KMS-11 (cell line): ENCODE measurements around the gene TAF10.

Source experiments
- H2AFZ ChIP-seq: fragments of 200-600 bp; sonication (generic); 2 replicates; pipeline ENCODE4 v1.6.1; 2016; ENCODE audit warnings: antibody characterized with exemption, mixed run types, low read depth
- H3K27ac ChIP-seq: fragments of 200-600 bp; sonication (generic); 2 replicates; pipeline ENCODE4 v1.6.1; 2016; ENCODE audit warnings: mild to moderate bottlenecking, mixed run types
- H3K27me3 ChIP-seq: fragments of 200-600 bp; sonication (generic); 2 replicates; pipeline ENCODE4 v1.6.1; 2017; ENCODE audit warnings: mild to moderate bottlenecking, low read depth, mixed run types, moderate library complexity; ENCODE audit not compliant: insufficient read depth
- H3K36me3 ChIP-seq: fragments of 200-600 bp; sonication (generic); 2 replicates; pipeline ENCODE4 v1.6.1; 2017; ENCODE audit warnings: mild to moderate bottlenecking, mixed run types; ENCODE audit not compliant: insufficient read depth
- H3K4me1 ChIP-seq: fragments of 200-600 bp; sonication (generic); 2 replicates; pipeline ENCODE4 v1.6.1; 2016; ENCODE audit warnings: mild to moderate bottlenecking, low read depth, mixed run types; ENCODE audit not compliant: poor library complexity, severe bottlenecking
- H3K4me2 ChIP-seq: fragments of 200-600 bp; sonication (generic); 2 replicates; pipeline ENCODE4 v1.7.0; 2016; ENCODE audit warnings: mild to moderate bottlenecking, mixed run types
- H3K4me3 ChIP-seq: fragments of 200-600 bp; sonication (generic); IDR thresholded peaks from 2 replicates; pipeline ENCODE4 v1.6.1; 2017; ENCODE audit warnings: low read depth, low read length, mixed read lengths; ENCODE audit not compliant: insufficient read depth
- H3K79me2 ChIP-seq: fragments of 200-600 bp; sonication (generic); 2 replicates; pipeline ENCODE4 v1.6.1; 2016; ENCODE audit warnings: low read depth, mixed run types; ENCODE audit not compliant: insufficient read depth
- H3K9ac ChIP-seq: fragments of 200-600 bp; sonication (generic); 2 replicates; pipeline ENCODE4 v1.6.1; 2016; ENCODE audit warnings: mild to moderate bottlenecking, mixed run types
- H4K20me1 ChIP-seq: fragments of 200-600 bp; sonication (generic); 2 replicates; pipeline ENCODE4 v1.6.1; 2016; ENCODE audit warnings: mild to moderate bottlenecking, mixed run types; ENCODE audit not compliant: insufficient read depth
- TF ChIP-seq, protein P1 (sequence below): fragments of 200-600 bp; sonication (generic); conservative IDR thresholded peaks from 2 replicates; pipeline ENCODE4 v1.6.1; 2017; ENCODE audit warnings: low read depth, mild to moderate bottlenecking, antibody characterized with exemption, low read length, moderate library complexity, mixed read lengths

The TAF10 gene

DNA sequence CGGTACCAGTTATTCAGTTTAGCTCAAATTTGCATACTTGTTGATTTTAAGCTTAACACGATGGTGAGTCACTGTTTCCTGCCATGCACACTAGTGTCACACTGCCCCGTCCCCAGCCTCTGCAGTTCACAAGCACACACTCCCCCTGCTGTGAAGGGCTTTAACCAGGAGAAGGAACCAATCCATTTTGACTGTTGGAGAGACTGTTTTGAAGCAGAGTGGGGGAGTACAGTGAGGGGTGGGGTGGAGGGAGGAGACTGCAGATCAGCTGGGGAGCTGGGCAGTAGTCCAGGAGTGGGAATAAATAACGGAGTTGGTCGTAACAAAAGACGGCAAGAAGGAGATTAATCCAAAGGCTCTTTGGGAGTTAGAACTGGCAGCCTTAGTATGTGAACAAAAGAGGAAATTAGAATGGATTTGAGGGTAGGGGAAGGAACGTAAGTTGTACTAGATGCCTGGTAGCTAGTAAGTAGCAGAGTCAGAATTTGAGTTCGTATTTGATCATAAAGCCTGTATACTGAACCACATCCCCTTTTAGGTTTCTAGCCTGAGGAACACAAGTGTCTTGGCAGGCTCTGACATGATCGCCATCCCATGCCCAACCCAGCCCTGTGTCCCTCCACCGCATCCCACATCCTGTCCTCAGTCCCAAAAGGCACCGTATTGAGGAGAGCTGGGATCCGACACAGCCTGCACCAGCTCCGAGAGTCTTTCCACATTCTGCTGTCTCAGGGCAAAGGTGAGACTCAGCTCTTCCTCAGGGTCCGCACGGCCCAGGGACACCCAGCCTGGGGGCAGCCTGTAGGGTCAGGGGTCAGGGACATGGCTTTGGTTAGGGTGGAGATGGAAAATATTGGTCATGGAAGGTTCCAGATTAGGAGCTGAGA is 6.3 kb upstream of the TAF10 start:
- H3K4me3 ChIP-seq = peak overlapping the region; percentile 26
- no peak overlapping the region for H3K27ac ChIP-seq

DNA sequence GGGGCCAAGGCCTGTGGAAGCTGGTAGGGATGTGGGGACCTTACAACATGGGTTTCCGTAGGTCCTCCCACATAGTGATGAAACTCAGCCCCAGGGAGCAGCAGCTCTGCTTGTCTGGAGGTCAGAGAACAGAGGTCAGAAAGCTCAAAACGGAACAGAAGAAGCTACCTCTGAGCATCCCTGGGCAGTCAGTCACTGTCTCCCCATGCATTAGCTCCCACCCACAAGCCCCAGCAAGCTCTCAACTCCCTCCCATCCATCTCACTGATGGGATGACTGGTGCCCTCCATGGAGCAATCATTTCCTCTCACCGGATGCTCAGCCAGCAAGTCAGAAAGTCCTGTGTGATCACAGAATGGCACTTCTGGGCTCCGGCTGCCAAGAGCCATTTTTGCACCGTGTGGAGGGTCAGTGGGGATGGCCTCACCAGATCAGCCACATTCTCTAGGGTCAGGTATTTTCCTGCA is 5.3 kb upstream of the TAF10 start:
- no peak overlapping the region for H3K9ac ChIP-seq
- H3K4me1 ChIP-seq = peaks cover 20% of the 10 kb centered on the region
- H3K27me3 ChIP-seq = no peaks in the 10 kb centered on the region
- no peak overlapping the region for H3K27ac ChIP-seq
- H3K79me2 ChIP-seq = no peaks in the 10 kb centered on the region
- TF ChIP-seq, protein P1, sequence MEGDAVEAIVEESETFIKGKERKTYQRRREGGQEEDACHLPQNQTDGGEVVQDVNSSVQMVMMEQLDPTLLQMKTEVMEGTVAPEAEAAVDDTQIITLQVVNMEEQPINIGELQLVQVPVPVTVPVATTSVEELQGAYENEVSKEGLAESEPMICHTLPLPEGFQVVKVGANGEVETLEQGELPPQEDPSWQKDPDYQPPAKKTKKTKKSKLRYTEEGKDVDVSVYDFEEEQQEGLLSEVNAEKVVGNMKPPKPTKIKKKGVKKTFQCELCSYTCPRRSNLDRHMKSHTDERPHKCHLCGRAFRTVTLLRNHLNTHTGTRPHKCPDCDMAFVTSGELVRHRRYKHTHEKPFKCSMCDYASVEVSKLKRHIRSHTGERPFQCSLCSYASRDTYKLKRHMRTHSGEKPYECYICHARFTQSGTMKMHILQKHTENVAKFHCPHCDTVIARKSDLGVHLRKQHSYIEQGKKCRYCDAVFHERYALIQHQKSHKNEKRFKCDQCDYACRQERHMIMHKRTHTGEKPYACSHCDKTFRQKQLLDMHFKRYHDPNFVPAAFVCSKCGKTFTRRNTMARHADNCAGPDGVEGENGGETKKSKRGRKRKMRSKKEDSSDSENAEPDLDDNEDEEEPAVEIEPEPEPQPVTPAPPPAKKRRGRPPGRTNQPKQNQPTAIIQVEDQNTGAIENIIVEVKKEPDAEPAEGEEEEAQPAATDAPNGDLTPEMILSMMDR = no peak
- no peak overlapping the region for H3K4me3 ChIP-seq
- no peaks in the 10 kb centered on the region for H3K36me3 ChIP-seq
- no peaks in the 10 kb centered on the region for H4K20me1 ChIP-seq
- H2AFZ ChIP-seq = no peak overlapping the region
- no peak overlapping the region for H3K4me2 ChIP-seq

More for the DNA sequence above, 6.3 kb upstream of the TAF10 start:
- Histone ChIP-seq H4K20me1 (no peaks in the 10 kb centered on the region), H3K4me1 (peaks cover 15% of the 10 kb centered on the region), H3K4me2 (peak overlapping the region; percentile 85), H3K36me3 (no peaks in the 10 kb centered on the region), H2AFZ (peak overlapping the region; percentile 62; the same call in 1 of the 2 replicates), H3K9ac (peak overlapping the region; percentile 52; the same call in 1 of the 2 replicates), H3K79me2 (no peaks in the 10 kb centered on the region), H3K27me3 (no peaks in the 10 kb centered on the region)
- TF ChIP-seq, protein P1 = no peak

DNA sequence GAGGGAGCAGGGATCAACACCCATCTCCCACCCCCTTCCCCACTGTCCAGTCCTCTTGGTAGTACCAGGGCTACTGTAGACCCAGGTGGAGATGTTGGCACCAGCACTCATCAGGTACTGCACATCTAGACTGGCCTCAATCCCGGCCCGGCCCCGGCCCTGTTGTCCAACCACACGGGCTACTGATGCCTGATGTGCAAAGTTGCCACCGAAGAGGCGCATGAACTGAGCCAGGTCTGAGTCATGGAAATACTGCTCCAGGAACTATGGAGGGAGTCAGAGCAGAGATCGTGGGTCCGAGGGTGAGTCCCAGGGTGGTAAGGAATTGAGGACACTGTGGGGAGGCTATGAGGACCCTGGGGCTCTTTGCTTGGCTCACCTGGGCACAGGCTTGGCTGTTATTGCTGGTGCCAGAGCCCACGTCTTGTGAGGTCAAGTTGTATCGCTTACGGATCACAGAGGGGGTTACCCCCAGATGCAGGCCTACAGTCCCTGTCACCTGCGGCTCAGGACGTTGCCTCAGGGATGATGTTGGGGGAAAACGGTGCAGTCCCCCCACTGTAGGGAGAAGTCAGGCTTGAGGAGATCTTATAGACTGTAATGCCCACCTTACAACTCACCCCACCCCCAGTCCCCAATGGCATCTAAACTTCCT is 4.7 kb upstream of the TAF10 start:
- no peak overlapping the region for H3K27ac ChIP-seq
- no peaks in the 10 kb centered on the region for H4K20me1 ChIP-seq
- no peak overlapping the region for H3K4me3 ChIP-seq
- H3K79me2 ChIP-seq = peaks cover under 1% of the 10 kb centered on the region; the same call in 1 of the 2 replicates
- no peak overlapping the region for H3K9ac ChIP-seq
- H3K4me1 ChIP-seq = peaks cover 20% of the 10 kb centered on the region
- H2AFZ ChIP-seq = no peak overlapping the region
- H3K4me2 ChIP-seq = no peak overlapping the region
- no peaks in the 10 kb centered on the region for H3K36me3 ChIP-seq
- TF ChIP-seq, protein P1 = no peak
- H3K27me3 ChIP-seq = no peaks in the 10 kb centered on the region

DNA sequence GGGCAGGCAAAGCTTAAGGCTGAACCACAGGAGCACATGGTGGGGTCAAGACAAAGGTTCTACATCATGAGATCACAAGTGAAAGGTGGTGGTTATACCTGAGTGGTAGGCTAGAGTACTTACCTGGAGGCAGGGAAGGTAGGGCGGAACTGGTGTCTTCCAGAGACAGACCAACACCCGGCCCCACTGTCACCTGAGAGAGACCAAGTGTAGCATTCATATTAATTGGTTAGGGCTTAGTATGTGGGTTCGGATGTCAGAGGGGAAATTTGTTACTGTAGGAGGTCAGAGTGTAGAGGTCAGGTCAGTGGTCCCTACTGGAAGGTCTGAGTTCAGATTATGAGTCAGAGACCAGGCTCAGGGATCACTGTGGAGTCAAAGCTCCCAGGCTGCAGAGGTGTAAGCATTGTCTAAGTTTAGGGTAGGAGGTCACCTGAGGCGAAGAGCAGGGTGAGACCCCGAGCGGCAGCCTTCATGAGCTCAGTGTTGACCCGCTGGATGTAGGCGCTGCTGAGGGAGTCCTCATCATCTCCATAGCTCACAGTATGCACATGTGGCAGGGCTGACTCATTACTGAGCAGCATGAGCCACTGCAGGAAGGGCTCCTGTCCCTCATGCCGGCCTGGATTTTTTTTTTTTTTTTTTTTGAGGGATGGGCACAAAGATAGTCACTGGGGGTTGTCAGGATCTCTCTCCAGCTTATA is 4.0 kb upstream of the TAF10 start:
- H3K4me1 ChIP-seq = peaks cover 22% of the 10 kb centered on the region

More for the DNA sequence above, 4.0 kb upstream of the TAF10 start:
- no peak overlapping the region for H3K4me3 ChIP-seq
- H3K9ac ChIP-seq = no peak overlapping the region
- no peaks in the 10 kb centered on the region for H4K20me1 ChIP-seq
- H3K36me3 ChIP-seq = no peaks in the 10 kb centered on the region
- TF ChIP-seq, protein P1 = no peak
- no peaks in the 10 kb centered on the region for H3K27me3 ChIP-seq
- no peak overlapping the region for H3K27ac ChIP-seq
- peaks cover 8% of the 10 kb centered on the region; the same call in 1 of the 2 replicates for H3K79me2 ChIP-seq
- no peak overlapping the region for H2AFZ ChIP-seq
- H3K4me2 ChIP-seq = no peak overlapping the region
